Measurements from ENCODE around the gene ACTL8.

The ACTL8 gene

GRCh38 chr1:17765444-17766411 lies 10.6 kb downstream of the ACTL8 start:
- in situ Hi-C loops (cut with HindIII; ENCODE audit: low sequenced_read_pairs) = no loop called here

DNA sequence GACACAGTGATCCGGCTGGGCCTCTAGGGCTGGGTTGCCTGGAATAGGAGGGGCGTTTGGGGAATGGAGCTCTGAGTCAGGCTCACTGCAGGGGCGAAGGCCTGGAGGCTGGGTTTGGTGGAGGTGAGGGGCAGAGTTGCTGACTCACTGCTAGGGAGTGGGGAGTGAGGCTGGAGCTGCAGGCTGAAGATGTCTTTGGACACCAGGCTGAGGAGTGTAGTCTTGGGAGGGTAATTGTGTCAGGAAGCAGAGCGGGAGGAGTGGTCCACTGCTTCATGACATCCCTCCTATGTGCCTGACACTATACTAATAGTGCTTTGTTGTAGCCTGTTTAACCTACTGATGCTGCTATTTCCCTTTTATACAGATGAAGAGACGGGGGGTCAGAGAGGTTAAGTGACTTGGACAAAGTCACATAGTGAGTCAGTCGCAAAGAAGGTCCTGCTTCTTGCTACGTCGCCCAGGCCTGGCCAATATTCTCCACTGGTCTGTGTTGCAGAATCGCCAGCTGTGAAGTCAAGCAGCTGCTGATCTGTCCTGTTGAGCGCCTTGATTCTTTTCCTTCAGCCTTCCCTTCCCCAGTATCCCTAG lies 13.6 kb downstream of the ACTL8 start:
- in situ Hi-C loops (cut with HindIII; ENCODE audit: low sequenced_read_pairs) = no loop called here

- in situ Hi-C loops (cut with HindIII; ENCODE audit: low sequenced_read_pairs) = no loop called here
Observed at GRCh38 chr1:17770983-17771382, 15.8 kb downstream of the ACTL8 start.

DNA sequence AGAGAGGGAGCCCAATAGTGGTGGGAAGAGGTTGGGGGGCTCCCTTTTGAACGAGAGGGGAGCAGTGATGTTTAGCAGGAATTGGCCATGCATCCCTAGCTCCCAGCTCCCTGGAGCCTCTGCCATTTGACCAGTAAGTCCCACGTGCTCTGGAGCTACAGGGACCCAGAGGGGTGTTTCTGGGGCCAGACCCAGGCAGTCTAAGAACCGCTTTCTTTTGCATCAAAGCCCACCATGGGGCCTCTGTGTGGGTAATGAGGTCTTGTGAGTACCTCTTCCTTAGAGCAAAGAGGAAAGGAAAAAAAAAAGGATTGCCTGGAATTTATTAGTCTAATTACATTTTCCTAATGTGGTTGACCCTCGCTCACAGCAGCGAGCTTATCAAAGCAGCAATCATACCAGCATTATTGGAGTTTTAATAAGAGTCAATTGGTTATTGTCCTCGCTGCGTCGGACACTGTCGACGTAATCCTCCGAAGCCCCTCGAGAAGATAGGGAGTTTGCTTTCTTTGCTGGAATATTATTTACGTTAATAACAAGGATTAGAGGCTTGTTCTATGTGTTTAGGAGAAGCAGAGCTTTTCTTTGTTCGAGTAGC lies 17.6 kb downstream of the ACTL8 start:
- in situ Hi-C loops (cut with HindIII; ENCODE audit: low sequenced_read_pairs) = no loop called here

DNA sequence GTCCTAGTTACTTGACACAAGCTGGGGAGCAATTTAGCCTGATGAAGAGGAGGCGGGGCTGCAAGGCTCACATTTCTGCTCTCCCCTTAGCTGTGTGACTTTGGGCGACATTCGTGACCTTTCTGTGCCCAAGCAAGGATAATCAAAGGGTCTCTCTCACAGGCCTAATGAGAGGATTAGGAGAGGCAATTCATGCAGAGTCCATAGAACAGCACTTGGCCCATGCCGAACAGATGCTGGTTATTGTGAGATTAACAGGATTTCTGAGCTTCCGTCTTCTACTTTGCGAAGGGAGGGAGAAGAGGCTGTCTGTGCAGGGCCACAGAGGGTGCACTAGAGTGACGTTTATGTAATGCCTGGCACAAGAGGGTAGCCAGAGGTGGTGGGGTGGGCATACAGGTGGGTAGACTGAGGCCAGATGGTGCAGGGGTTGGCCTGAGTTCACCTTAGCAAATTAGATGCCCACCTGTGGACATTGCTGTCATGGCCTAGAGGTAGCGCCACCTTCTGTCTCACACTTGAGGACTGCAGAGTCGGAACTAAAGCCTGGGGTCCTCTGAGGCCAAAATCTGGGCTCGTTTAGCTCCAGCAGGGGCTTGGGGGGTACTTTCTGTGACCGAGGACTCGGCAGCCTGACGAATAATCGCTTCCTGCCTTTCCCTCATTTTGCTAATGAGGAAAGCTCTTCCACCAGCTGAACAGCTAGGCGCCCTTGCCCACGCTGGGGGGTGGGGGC lies 18.6 kb downstream of the ACTL8 start:
- in situ Hi-C loops (cut with HindIII; ENCODE audit: low sequenced_read_pairs) = no loop called here

- in situ Hi-C loops (cut with HindIII; ENCODE audit: low sequenced_read_pairs) = no loop called here
Observed at GRCh38 chr1:17774452-17774851, 19.3 kb downstream of the ACTL8 start.

DNA sequence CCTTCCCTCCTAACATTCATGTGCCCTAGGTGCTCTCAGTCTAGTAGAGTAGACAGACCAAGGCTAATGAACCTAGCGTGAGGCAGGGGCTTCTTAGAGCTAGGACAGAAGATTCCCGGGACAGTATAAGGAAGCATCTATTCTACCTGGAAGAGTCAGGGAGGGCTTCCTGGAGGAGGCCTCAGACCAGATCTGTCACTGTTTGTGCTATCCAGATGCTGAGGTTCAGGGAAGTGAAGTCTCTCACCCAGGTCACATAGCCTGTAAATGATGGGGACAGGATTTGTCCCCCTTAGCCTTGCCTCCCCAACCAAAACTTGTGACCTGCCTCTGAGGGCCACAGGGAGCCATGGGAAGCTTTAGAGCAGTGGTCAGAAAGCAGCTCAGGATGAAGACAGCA lies 20.7 kb downstream of the ACTL8 start:
- in situ Hi-C loops (cut with HindIII; ENCODE audit: low sequenced_read_pairs) = loop anchor here (5.0 kb wide), 1 partner anchor 63 kb away; no protein-coding TSS in a partner anchor

DNA sequence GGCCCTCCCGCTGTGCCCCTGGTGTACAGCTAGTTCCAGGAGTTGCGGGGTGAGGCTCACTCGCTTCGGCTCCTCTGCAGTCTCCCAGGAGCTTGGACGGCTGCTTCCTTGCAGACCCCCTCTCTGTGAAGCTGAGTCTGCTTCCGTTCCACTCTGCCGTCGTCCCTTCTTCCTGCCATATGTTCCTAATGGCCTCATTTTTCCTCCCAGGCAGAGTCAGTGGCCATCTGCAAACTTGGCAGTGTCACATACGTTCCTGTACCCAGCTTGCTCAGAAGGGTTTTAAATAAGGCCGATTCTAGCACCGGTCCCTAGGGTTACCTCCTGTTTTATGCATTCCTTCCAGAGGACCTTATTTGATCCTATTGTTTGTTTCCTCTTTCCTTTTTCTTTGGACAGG lies 21.3 kb downstream of the ACTL8 start:
- in situ Hi-C loops (cut with HindIII; ENCODE audit: low sequenced_read_pairs) = loop anchor here (5.0 kb wide), 1 partner anchor 64 kb away; no protein-coding TSS in a partner anchor

DNA sequence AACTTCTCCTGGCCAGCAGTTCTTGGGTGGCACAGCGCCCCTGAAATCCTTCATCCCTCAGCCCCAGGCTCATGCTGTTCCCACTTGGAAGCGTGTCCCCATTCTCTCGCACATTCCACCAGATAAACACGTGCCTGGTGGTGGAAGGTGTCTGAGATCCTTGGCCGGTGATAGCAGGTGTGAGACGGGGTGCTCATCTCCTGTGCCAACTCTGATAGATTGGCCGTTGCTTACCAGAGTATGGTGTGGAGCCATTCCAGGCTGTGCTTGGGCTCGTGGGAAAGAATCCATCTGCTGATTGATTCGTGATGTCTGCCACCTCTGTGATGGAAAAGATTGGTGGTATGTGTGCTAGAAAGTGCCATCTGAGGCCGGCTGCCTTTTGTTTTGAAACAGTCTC lies 22.2 kb downstream of the ACTL8 start:
- in situ Hi-C loops (cut with HindIII; ENCODE audit: low sequenced_read_pairs) = loop anchor here (5.0 kb wide), 1 partner anchor 65 kb away; no protein-coding TSS in a partner anchor

DNA sequence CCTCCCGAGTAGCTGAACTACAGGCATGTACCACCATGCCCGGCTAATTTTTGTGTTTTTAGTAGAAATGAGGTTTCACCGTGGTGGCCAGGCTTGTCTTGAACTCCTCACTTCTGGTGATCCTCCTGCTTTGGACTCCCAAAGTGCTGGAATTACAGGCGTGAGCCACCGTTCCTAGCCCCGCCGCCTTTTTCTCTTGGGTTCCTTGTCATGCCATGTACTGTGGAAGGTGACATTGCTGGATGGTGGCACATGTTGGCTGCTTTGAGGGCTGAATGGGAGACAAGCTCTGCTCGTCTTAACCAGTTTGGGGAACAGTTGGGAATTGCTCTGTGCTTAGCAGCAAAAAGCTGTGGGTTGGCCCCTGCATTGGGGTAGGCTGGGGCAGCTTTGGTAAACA lies 22.7 kb downstream of the ACTL8 start:
- in situ Hi-C loops (cut with HindIII; ENCODE audit: low sequenced_read_pairs) = loop anchor here (5.0 kb wide), 1 partner anchor 66 kb away; no protein-coding TSS in a partner anchor

DNA sequence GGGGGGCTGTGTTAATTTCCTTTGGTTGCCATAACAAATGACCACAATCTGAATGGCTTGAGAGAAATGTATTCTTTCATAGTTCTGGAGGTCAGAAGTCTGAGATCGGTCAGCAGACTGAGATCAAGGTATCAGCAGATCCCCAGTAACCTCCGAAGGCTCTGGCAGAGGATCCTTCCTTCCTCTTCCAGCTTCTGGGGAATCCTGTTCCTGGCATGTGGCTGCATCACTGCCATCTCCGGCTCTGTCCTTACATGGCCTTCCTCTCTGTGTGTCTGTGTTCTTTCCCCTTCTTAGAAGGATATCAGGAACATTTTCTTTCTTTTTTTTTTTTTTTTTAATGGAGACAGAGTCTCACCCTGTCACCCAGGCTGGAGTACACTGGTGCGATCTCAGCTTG lies 25.8 kb downstream of the ACTL8 start:
- in situ Hi-C loops (cut with HindIII; ENCODE audit: low sequenced_read_pairs) = no loop called here

DNA sequence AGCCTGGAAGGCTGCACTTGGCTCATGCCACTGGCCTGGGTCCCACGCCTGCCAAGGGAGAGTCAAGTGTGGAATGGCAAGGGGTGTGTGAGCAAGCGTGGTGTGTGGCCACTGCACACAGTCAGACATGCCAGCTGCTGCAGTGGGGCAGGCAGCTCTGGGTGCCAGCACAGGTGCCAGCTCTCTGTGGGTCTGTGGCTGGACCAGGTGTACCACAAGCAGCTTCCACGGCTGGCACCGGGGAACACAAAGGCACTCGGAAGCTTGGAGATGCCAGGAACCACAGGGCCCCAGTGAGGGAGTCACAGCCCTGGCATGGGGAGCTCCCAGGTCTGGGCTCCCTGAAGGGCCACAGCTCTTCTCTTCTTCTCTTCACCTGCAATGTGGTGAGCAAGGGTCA lies 34.8 kb downstream of the ACTL8 start:
- in situ Hi-C loops (cut with HindIII; ENCODE audit: low sequenced_read_pairs) = no loop called here

- in situ Hi-C loops (cut with HindIII; ENCODE audit: low sequenced_read_pairs) = no loop called here
Observed at GRCh38 chr1:17790383-17791054, 35.4 kb downstream of the ACTL8 start.

DNA sequence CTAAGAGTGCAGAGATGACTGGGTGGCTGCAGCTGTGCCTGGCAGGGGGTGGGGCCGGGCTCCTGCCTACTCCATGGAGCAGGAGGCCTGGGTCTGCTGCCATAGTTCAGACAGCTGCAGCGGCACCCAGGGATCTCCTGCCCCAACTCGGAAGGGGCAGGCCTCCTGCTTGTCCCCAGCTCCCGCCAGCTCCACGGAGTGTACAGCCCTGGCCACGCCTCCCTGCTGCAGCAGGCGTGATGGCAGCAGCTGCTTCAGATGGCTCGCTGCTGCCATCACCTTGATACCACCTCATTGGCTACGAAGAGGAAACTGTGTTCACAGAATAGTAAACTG lies 35.9 kb downstream of the ACTL8 start:
- in situ Hi-C loops (cut with HindIII; ENCODE audit: low sequenced_read_pairs) = no loop called here

DNA sequence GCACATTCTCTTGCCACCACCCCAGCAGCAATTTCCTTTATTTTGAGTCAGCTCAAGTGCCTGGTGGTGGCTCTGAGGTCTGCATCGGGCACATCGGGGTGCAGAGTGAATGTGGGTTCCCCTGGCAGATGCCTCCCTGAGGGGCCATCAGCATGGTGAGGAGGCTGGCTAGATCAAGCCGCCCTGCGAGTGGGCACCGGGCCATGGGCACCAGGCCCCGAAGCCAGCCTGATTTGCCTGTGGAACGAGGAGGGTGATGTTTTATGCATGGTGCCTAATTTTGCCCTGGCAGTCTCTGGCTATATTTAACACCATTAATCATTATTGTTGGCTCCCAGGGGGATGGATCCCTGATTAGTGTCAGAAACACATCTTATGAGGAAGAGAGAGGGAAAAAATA lies 36.3 kb downstream of the ACTL8 start:
- in situ Hi-C loops (cut with HindIII; ENCODE audit: low sequenced_read_pairs) = no loop called here

DNA sequence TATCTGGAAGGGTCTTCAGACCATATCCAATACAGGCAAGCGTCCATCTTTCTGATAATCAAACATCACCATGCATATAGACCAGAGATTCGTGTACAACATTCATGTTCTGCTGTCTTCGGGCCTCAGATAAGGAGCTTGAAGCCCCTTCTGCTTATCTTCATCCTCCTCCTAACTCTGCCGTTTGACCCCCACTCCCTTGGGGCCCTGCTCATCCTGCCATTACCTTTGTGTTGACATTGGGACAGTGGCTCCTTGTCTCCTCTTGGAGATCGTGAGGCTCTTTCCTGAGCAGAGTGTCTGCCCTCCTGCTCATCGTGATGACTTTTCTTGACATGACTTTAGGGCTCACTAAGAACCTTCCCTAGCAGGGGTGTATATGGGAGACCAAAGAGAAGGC lies 37.3 kb downstream of the ACTL8 start:
- in situ Hi-C loops (cut with HindIII; ENCODE audit: low sequenced_read_pairs) = no loop called here

- in situ Hi-C loops (cut with HindIII; ENCODE audit: low sequenced_read_pairs) = no loop called here
Observed at GRCh38 chr1:17795081-17795809, 40.1 kb downstream of the ACTL8 start.

DNA sequence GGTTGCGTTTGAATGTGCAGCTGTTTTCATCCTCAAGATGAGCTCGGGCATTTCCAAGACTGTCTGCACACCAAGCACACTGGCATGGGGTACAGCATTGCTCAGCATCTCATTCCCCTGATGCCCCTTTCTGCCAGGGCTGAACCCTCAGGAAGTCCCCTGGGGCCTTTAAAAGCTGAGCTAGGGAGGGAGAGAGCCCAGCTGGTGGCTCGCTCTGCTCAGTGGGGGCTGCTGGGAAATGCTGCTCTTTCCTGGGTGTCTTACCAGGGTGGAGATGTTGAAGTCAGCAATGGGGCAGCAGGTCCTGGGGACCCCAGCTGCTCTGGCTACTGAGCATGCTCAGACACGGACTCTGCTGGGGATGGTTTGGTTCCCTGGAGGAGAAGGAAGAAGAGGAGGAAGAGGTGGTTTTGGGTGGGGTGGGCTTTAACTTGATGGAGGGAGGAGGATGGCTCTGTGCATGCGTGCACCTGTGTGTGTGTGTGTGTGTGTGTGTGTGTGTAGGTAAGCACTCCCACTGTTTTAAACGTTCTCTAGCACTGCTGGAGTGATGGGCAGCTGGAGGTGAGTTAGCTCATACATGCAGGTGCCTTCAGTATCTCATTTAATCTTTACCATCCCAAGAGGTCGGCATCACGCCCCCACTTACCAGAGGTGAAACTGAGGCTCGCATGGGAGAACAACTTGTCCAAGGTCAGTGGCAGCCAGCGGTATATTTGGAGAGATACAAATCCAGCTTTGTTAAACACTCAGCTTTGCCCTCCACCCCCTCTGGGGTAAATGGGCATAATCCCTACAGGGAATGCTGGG lies 40.9 kb downstream of the ACTL8 start:
- in situ Hi-C loops (cut with HindIII; ENCODE audit: low sequenced_read_pairs) = no loop called here

GRCh38 chr1:17797478-17797877 lies 42.3 kb downstream of the ACTL8 start:
- in situ Hi-C loops (cut with HindIII; ENCODE audit: low sequenced_read_pairs) = no loop called here
